Mesodermal cell (in vitro differentiated cells): Measurements from ENCODE around the gene GLS.
A peak's percentile ranks its signal among the peaks of the same experiment; 100 is the strongest.

Source experiments
- H3K27ac ChIP-seq: 2 replicates; pipeline ENCODE4 v1.7.0; 2013; ENCODE audit warnings: mild to moderate bottlenecking, low read depth, low read length, moderate library complexity; ENCODE audit not compliant: severe bottlenecking
- H3K36me3 ChIP-seq: 2 replicates; pipeline ENCODE4 v1.7.1; 2013; ENCODE audit warnings: mild to moderate bottlenecking, low read length, moderate library complexity; ENCODE audit not compliant: control insufficient read depth, insufficient read depth
- H3K4me1 ChIP-seq: one replicate; pipeline ENCODE4 v1.7.1; 2013; ENCODE audit warnings: mild to moderate bottlenecking, low read length; ENCODE audit not compliant: insufficient read depth, control insufficient read depth, poor library complexity, severe bottlenecking
- H3K4me3 ChIP-seq: 2 replicates; pipeline ENCODE4 v1.7.0; 2013; ENCODE audit warnings: low read length, control low read depth, mild to moderate bottlenecking; ENCODE audit not compliant: insufficient read depth, poor library complexity, severe bottlenecking; ENCODE audit errors: extremely low read depth
- H3K9me3 ChIP-seq: 2 replicates; pipeline ENCODE4 v1.7.1; 2013; ENCODE audit warnings: mild to moderate bottlenecking, low read length, moderate library complexity; ENCODE audit not compliant: control insufficient read depth
- WGBS, 2 experiments: methylation state at CpG; one replicate each; pipeline ENCODE4 v1.1.5; 2013; ENCODE audit warnings: missing lambda C conversion rate in 2 of 2; ENCODE audit not compliant: insufficient coverage in 2 of 2; 5-methylcytosine and 5-hydroxymethylcytosine counted together

GLS gene

GRCh38 chr2:190972213-190972612 lies 91.6 kb downstream of the GLS start:
- no peak overlapping the region for H3K27ac ChIP-seq
- no peaks in the 10 kb centered on the region for H3K9me3 ChIP-seq
- H3K36me3 ChIP-seq, result peaks cover 64% of the 10 kb centered on the region
- peaks cover 7% of the 10 kb centered on the region for H3K4me1 ChIP-seq
- H3K4me3 ChIP-seq, result no peak overlapping the region
- WGBS, 2 experiments, result 88 to 95% methylated on average over 1 to 2 of the region's 2 CpGs

GRCh38 chr2:190972846-190973245 lies 92.2 kb downstream of the GLS start:
- Histone ChIP-seq H3K36me3 (peaks cover 69% of the 10 kb centered on the region), H3K9me3 (no peaks in the 10 kb centered on the region), H3K4me3 (no peak overlapping the region), H3K4me1 (peaks cover 10% of the 10 kb centered on the region), H3K27ac (no peak overlapping the region)
- WGBS, 2 experiments, result 67% methylated on average over 2 of the region's 3 CpGs; no CpG with 5 or more reads in 1 of the 2 experiments

- peaks cover 14% of the 10 kb centered on the region for H3K4me1 ChIP-seq
- H3K9me3 ChIP-seq, result no peaks in the 10 kb centered on the region
- 100% methylated on average over 1 of the region's 1 CpG; no CpG with 5 or more reads in 1 of the 2 experiments for WGBS, 2 experiments
- peaks cover 72% of the 10 kb centered on the region for H3K36me3 ChIP-seq
- H3K4me3 ChIP-seq, result no peak overlapping the region
- H3K27ac ChIP-seq, result no peak overlapping the region
Observed at GRCh38 chr2:190973262-190973661, 92.6 kb downstream of the GLS start.

GRCh38 chr2:190973726-190974628 lies 93.4 kb downstream of the GLS start:
- Histone ChIP-seq H3K4me1 (peaks cover 21% of the 10 kb centered on the region), H3K4me3 (no peak overlapping the region), H3K9me3 (no peaks in the 10 kb centered on the region), H3K27ac (no peak overlapping the region), H3K36me3 (peaks cover 79% of the 10 kb centered on the region)
- 93 to 100% methylated on average over 4 to 5 of the region's 11 CpGs for WGBS, 2 experiments

GRCh38 chr2:190974629-190975361 lies 94.2 kb downstream of the GLS start:
- Histone ChIP-seq H3K4me3 (no peak overlapping the region), H3K9me3 (no peaks in the 10 kb centered on the region), H3K27ac (no peak overlapping the region), H3K36me3 (peaks cover 84% of the 10 kb centered on the region), H3K4me1 (peaks cover 25% of the 10 kb centered on the region)
- WGBS, 2 experiments, result 90 to 91% methylated on average over 11 of the region's 12 CpGs

GRCh38 chr2:190976521-190976920 lies 95.9 kb downstream of the GLS start:
- H3K4me1 ChIP-seq, result peaks cover 39% of the 10 kb centered on the region
- no CpG with 5 or more reads among the region's 2 CpGs for WGBS, 2 experiments

GRCh38 chr2:190977505-190977904 lies 96.9 kb downstream of the GLS start:
- peaks cover 83% of the 10 kb centered on the region for H3K36me3 ChIP-seq
- H3K4me3 ChIP-seq, result no peak overlapping the region
- H3K4me1 ChIP-seq, result peaks cover 39% of the 10 kb centered on the region
- no peaks in the 10 kb centered on the region for H3K9me3 ChIP-seq
- H3K27ac ChIP-seq, result no peak overlapping the region
- WGBS, 2 experiments, result 89 to 93% methylated on average over 4 to 5 of the region's 5 CpGs

More at GRCh38 chr2:190976521-190976920, 95.9 kb downstream of the GLS start:
- H3K36me3 ChIP-seq, result peaks cover 84% of the 10 kb centered on the region
- H3K9me3 ChIP-seq, result no peaks in the 10 kb centered on the region
- H3K4me3 ChIP-seq, result no peak overlapping the region
- H3K27ac ChIP-seq, result no peak overlapping the region

- Histone ChIP-seq H3K9me3 (no peaks in the 10 kb centered on the region), H3K4me1 (peaks cover 39% of the 10 kb centered on the region), H3K4me3 (no peak overlapping the region), H3K36me3 (peaks cover 83% of the 10 kb centered on the region), H3K27ac (peak overlapping the region; percentile 39)
- 94 to 95% methylated on average over 10 to 11 of the region's 17 CpGs for WGBS, 2 experiments
Observed at GRCh38 chr2:190978389-190979053, 97.9 kb downstream of the GLS start.

- 84 to 85% methylated on average over 13 of the region's 14 CpGs for WGBS, 2 experiments
- Histone ChIP-seq H3K36me3 (peaks cover 81% of the 10 kb centered on the region), H3K9me3 (no peaks in the 10 kb centered on the region), H3K4me1 (peaks cover 32% of the 10 kb centered on the region), H3K4me3 (no peak overlapping the region), H3K27ac (peak overlapping the region; percentile 88)
Observed at GRCh38 chr2:190979906-190980629, 99.4 kb downstream of the GLS start.

- Histone ChIP-seq H3K4me1 (peaks cover 32% of the 10 kb centered on the region), H3K36me3 (peaks cover 80% of the 10 kb centered on the region), H3K4me3 (no peak overlapping the region), H3K27ac (peak overlapping the region; percentile 88), H3K9me3 (no peaks in the 10 kb centered on the region)
- WGBS, 2 experiments, result 92 to 98% methylated on average over 7 to 9 of the region's 10 CpGs
Observed at GRCh38 chr2:190980630-190981209, 100.1 kb downstream of the GLS start.
